HUES48 (cell line): ENCODE measurements around the gene MRAP.
"Not testable (repeated sequence)": the region's sequence is repeated elsewhere in the genome, so short reads cannot be mapped to it uniquely, and the experiment has no call there.

Experiments used
- H3K27ac ChIP-seq: one replicate; pipeline ENCODE4 v1.7.0; 2013; ENCODE audit warnings: low read depth, low read length, inconsistent platforms
- H3K27me3 ChIP-seq: 2 replicates; pipeline ENCODE4 v1.6.1; 2013; ENCODE audit warnings: mild to moderate bottlenecking, low read length; ENCODE audit not compliant: control insufficient read depth, insufficient read depth
- H3K36me3 ChIP-seq: 2 replicates; pipeline ENCODE4 v1.6.1; 2013; ENCODE audit warnings: low read length; ENCODE audit not compliant: control insufficient read depth, insufficient read depth
- H3K4me1 ChIP-seq: 2 replicates; pipeline ENCODE4 v1.6.1; 2013; ENCODE audit warnings: mild to moderate bottlenecking, low read length; ENCODE audit not compliant: control insufficient read depth, insufficient read depth
- H3K4me3 ChIP-seq: 2 replicates; pipeline ENCODE4 v1.5.1; 2013; ENCODE audit warnings: mild to moderate bottlenecking, low read depth, low read length
- H3K9ac ChIP-seq: 2 replicates; pipeline ENCODE4 v1.6.1; 2013; ENCODE audit warnings: mild to moderate bottlenecking, low read depth, low read length, moderate library complexity
- H3K9me3 ChIP-seq: 2 replicates; pipeline ENCODE4 v1.6.1; 2013; ENCODE audit warnings: low read length; ENCODE audit not compliant: control insufficient read depth, insufficient read depth

Gene MRAP

GRCh38 chr21:32298658-32299081 is at the start of gene MRAP:
MRAP (plus strand) TSS chr21:32298855; CDS start chr21:32298972, 117 bp downstream.
- H3K4me1 ChIP-seq, result no peaks in the 10 kb centered on the region
- no peaks in the 10 kb centered on the region for H3K9me3 ChIP-seq
- H3K36me3 ChIP-seq, result 0 out of 2 replicates have a peak, but pooled peaks cover 4% of the 10 kb centered on the region
- no peak within 1 kb of the TSS for H3K27ac ChIP-seq
- H3K4me3 ChIP-seq, result no peak within 1 kb of the TSS
- H3K27me3 ChIP-seq, result no peaks in the 10 kb centered on the region
- H3K9ac ChIP-seq, result no peak within 1 kb of the TSS

GRCh38 chr21:32249511-32250280 is 49.0 kb upstream of the MRAP start:
- no peaks in the 10 kb centered on the region for H3K9me3 ChIP-seq
- no peaks in the 10 kb centered on the region for H3K27me3 ChIP-seq
- no peak overlapping the region for H3K27ac ChIP-seq
- peaks cover 2% of the 10 kb centered on the region; the same call in 1 of the 2 replicates for H3K4me1 ChIP-seq
- no peaks in the 10 kb centered on the region for H3K36me3 ChIP-seq
- no peak overlapping the region for H3K4me3 ChIP-seq
- no peak overlapping the region for H3K9ac ChIP-seq

- Histone ChIP-seq H3K27ac (no peak overlapping the region), H3K4me1 (peaks cover 2% of the 10 kb centered on the region; the same call in 1 of the 2 replicates), H3K4me3 (no peak overlapping the region)
These were observed 46.5 kb upstream of the MRAP start for GRCh38 chr21:32252136-32252535.

GRCh38 chr21:32253215-32253641 is 45.4 kb upstream of the MRAP start:
- Histone ChIP-seq H3K4me3 (no peak overlapping the region), H3K4me1 (peaks cover 2% of the 10 kb centered on the region), H3K9me3 (no peaks in the 10 kb centered on the region), H3K9ac (no peak overlapping the region), H3K27ac (no peak overlapping the region), H3K36me3 (no peaks in the 10 kb centered on the region), H3K27me3 (no peaks in the 10 kb centered on the region)

More at GRCh38 chr21:32252136-32252535, 46.5 kb upstream of the MRAP start:
- H3K27me3 ChIP-seq, result no peaks in the 10 kb centered on the region
- H3K9me3 ChIP-seq, result no peaks in the 10 kb centered on the region
- H3K36me3 ChIP-seq, result no peaks in the 10 kb centered on the region
- H3K9ac ChIP-seq, result no peak overlapping the region

- Histone ChIP-seq H3K9ac (no peak overlapping the region), H3K4me1 (no peaks in the 10 kb centered on the region; the same call in 1 of the 2 replicates), H3K9me3 (no peaks in the 10 kb centered on the region), H3K36me3 (no peaks in the 10 kb centered on the region), H3K4me3 (no peak overlapping the region), H3K27ac (no peak overlapping the region), H3K27me3 (no peaks in the 10 kb centered on the region)
These were observed 42.4 kb upstream of the MRAP start for GRCh38 chr21:32256251-32256650.

GRCh38 chr21:32256873-32257620 is 41.6 kb upstream of the MRAP start:
- H3K9ac ChIP-seq, result no peak overlapping the region
- no peak overlapping the region for H3K27ac ChIP-seq
- no peaks in the 10 kb centered on the region for H3K36me3 ChIP-seq

GRCh38 chr21:32257962-32258785 is 40.5 kb upstream of the MRAP start:
- Histone ChIP-seq H3K4me1 (no peaks in the 10 kb centered on the region; the same call in 1 of the 2 replicates), H3K27me3 (no peaks in the 10 kb centered on the region), H3K9ac (no peak overlapping the region), H3K36me3 (no peaks in the 10 kb centered on the region), H3K27ac (no peak overlapping the region), H3K4me3 (no peak overlapping the region), H3K9me3 (no peaks in the 10 kb centered on the region)

More at GRCh38 chr21:32256873-32257620, 41.6 kb upstream of the MRAP start:
- H3K4me3 ChIP-seq, result no peak overlapping the region
- H3K27me3 ChIP-seq, result no peaks in the 10 kb centered on the region
- no peaks in the 10 kb centered on the region; the same call in 1 of the 2 replicates for H3K4me1 ChIP-seq
- H3K9me3 ChIP-seq, result no peaks in the 10 kb centered on the region

- not testable (repeated sequence) for H3K36me3 ChIP-seq, H3K4me1 ChIP-seq, H3K4me3 ChIP-seq, H3K9me3 ChIP-seq, H3K27me3 ChIP-seq, H3K27ac ChIP-seq, H3K9ac ChIP-seq
These were observed 39.9 kb upstream of the MRAP start for GRCh38 chr21:32258786-32259048.

- Histone ChIP-seq H3K36me3 (no peaks in the 10 kb centered on the region), H3K27ac (no peak overlapping the region), H3K27me3 (no peaks in the 10 kb centered on the region), H3K4me3 (no peak overlapping the region), H3K4me1 (no peaks in the 10 kb centered on the region; the same call in 1 of the 2 replicates), H3K9ac (no peak overlapping the region), H3K9me3 (no peaks in the 10 kb centered on the region)
These were observed 38.5 kb upstream of the MRAP start for GRCh38 chr21:32260130-32260529.

- Histone ChIP-seq H3K9me3 (no peaks in the 10 kb centered on the region), H3K27ac (no peak overlapping the region), H3K9ac (no peak overlapping the region), H3K4me3 (no peak overlapping the region), H3K4me1 (no peaks in the 10 kb centered on the region; the same call in 1 of the 2 replicates), H3K36me3 (peaks cover 2% of the 10 kb centered on the region), H3K27me3 (no peaks in the 10 kb centered on the region)
These were observed 36.7 kb upstream of the MRAP start for GRCh38 chr21:32261929-32262328.
